ENCODE measurements around the gene VPS41. TPM values are rescaled to one million over a fixed set of nuclear protein-coding genes. Genes with fewer than 3 reads are reported as not detected.

Gene VPS41
- total and polyA plus RNA-seq, 10 of the 15 experiments (the other 5 are each of a cell fraction or from before 2014, with no cell fraction given), result 15.3 to 63.2 (median 47.0) TPM

GRCh38 chr7:38702002-38702535 lies 206.9 kb downstream of the VPS41 start:
- H4K20me1 ChIP-seq (ENCODE audit: control insufficient read depth, insufficient read depth), result no peaks in the 10 kb centered on the region
- H2AFZ ChIP-seq (ENCODE audit: control insufficient read depth, low read depth, low read length), result no peak overlapping the region
- H3K9me3 ChIP-seq (replicated peaks; ENCODE audit: control insufficient read depth, insufficient read depth, low read length), result no peaks in the 10 kb centered on the region
- POLR2A ChIA-PET, result no interaction called here
- H3K36me3 ChIP-seq (ENCODE audit: control insufficient read depth in 2 of 2, insufficient read depth in 2 of 2, low read length in 1 of 2), result no peaks in the 10 kb centered on the region
- WGBS (ENCODE audit: insufficient coverage, insufficient replicate concordance, low lambda C conversion rate, missing lambda C conversion rate), result 55% methylated on average over 10 of the region's 10 CpGs
- H3K4me1 ChIP-seq (ENCODE audit: control insufficient read depth, insufficient read depth, low read length), result no peaks in the 10 kb centered on the region
- H3K4me3 ChIP-seq, result no peak overlapping the region
- SMC1A ChIA-PET (ENCODE audit: uncharacterized antibody, unreplicated experiment), result interaction anchor here (0.8 to 1.4 kb wide), 2 partner anchors 11 to 303 kb away, joined by 3 to 4 read pairs; no protein-coding TSS in a partner anchor
- H3K79me2 ChIP-seq (ENCODE audit: control insufficient read depth, insufficient read depth, low read length), result no peaks in the 10 kb centered on the region
- H3K4me2 ChIP-seq (ENCODE audit: control insufficient read depth, insufficient read depth), result no peak overlapping the region
- FAIRE-seq (no peak), DNase-seq (ENCODE audit: low read depth, low spot score) (no peak), ATAC-seq (no peak)
- H3K9ac ChIP-seq (ENCODE audit: control insufficient read depth, insufficient read depth, low read length), result no peak overlapping the region
- no peaks in the 10 kb centered on the region for H3K27me3 ChIP-seq (replicated peaks in 1 of 2; ENCODE audit: control insufficient read depth in 2 of 2, insufficient read depth in 2 of 2, low read length in 1 of 2)
- no peak overlapping the region for H3K27ac ChIP-seq (ENCODE audit: control insufficient read depth, insufficient read depth)
- in situ Hi-C loops (cut with MboI) (no loop called here), intact Hi-C loops (cut with micrococcal nuclease; ENCODE audit: unreplicated experiment) (no loop called here)
- RAD21 ChIA-PET (ENCODE audit: unreplicated experiment), result no interaction called here
- CTCF ChIA-PET, result interaction anchor here (1.1 to 2.2 kb wide), 3 partner anchors 24 to 303 kb away, joined by 3 to 7 read pairs (median 3); no protein-coding TSS in a partner anchor
- BruUV-seq (replicated peaks), result no TSS peak
- TF ChIP-seq MEF2A (IDR thresholded peaks at IDR 0.05; ENCODE audit: insufficient read depth, low read depth, low read length) (no peak), IRF4 (IDR thresholded peaks at IDR 0.05; ENCODE audit: low read depth, low read length) (no peak), PAX5 (IDR thresholded peaks at IDR 0.05; ENCODE audit: borderline replicate concordance, low read depth, low read length) (no peak), IKZF1 (conservative IDR thresholded peaks at IDR 0.05) (no peak), ZSCAN29 (IDR thresholded peaks at IDR 0.05) (no peak), ZBTB33 (IDR thresholded peaks at IDR 0.05) (no peak), STAT1 (conservative IDR thresholded peaks at IDR 0.05) (no peak), BMI1 (IDR thresholded peaks at IDR 0.05; ENCODE audit: borderline replicate concordance) (no peak), BACH1 (IDR thresholded peaks at IDR 0.05; ENCODE audit: borderline replicate concordance) (no peak), ETV6 (conservative IDR thresholded peaks at IDR 0.05 in 1 of 2, IDR thresholded peaks at IDR 0.05 in 1 of 2; ENCODE audit: borderline replicate concordance in 1 of 2, low read depth in 1 of 2) (no peak), EZH2 (IDR thresholded peaks at IDR 0.05; ENCODE audit: borderline replicate concordance, control insufficient read depth, low read depth, low read length) (no peak), BCLAF1 (IDR thresholded peaks at IDR 0.05) (no peak), ZNF207 (IDR thresholded peaks at IDR 0.05; ENCODE audit: borderline replicate concordance) (no peak)
